Prostate gland (tissue), 2 donors: Measurements from ENCODE around the gene OPA1.

Experiments used
- CTCF ChIP-seq, 4 experiments: fragments of 200-600 bp in 2 of 4; fragments of 450-650 bp in 2 of 4; sonication (generic) in 2 of 4; IDR thresholded peaks; 1 replicate in 3 of 4; 2 replicates in 1 of 4; pipeline ENCODE4 v1.5.1; 2016 to 2019; ENCODE audit warnings: antibody characterized with exemption in 4 of 4, mild to moderate bottlenecking in 2 of 4, moderate library complexity in 2 of 4
- POLR2A ChIP-seq: fragments of 450-650 bp; IDR thresholded peaks from one replicate; pipeline ENCODE4 v1.6.1; 2016; ENCODE audit warnings: antibody characterized with exemption, mild to moderate bottlenecking

- TF ChIP-seq CTCF (IDR thresholded peaks at IDR 0.05), result no peak
- TF ChIP-seq POLR2A, result no peak
Measured at GRCh38 chr3:193677734-193678133, 84.7 kb downstream of the OPA1 start.
